MM.1S (cell line): Measurements from ENCODE around the gene TEX36.

Source experiments
- CTCF ChIP-seq: fragments of 300-600 bp; sonication (generic); IDR thresholded peaks from 2 replicates; pipeline ENCODE4 v1.5.1; 2016; ENCODE audit warnings: antibody characterized with exemption, low read length, mixed read lengths
- EZH2 ChIP-seq: fragments of 300-600 bp; sonication (generic); optimal IDR thresholded peaks from 2 replicates; pipeline ENCODE3; 2017; ENCODE audit warnings: low read depth, mild to moderate bottlenecking, antibody characterized with exemption, low read length, mixed read lengths

GRCh38 chr10:125637496-125637895, 45.5 kb downstream of the TEX36 start:
- no peak for TF ChIP-seq CTCF
- TF ChIP-seq EZH2 = no peak
